Tibial nerve (tissue), 4 donors: Measurements from ENCODE around the gene DBH.

ENCODE experiments used
- CTCF ChIP-seq, 5 experiments: fragments of 200-600 bp in 3 of 5; fragments of 450-650 bp in 2 of 5; sonication (generic) in 3 of 5; IDR thresholded peaks; one replicate each; pipeline ENCODE4 v1.5.1; 2016 to 2019; ENCODE audit warnings: antibody characterized with exemption in 5 of 5, mild to moderate bottlenecking in 3 of 5, moderate library complexity in 2 of 5
- EP300 ChIP-seq, 2 donors: sonication (generic); formaldehyde crosslinking; IDR thresholded peaks; one replicate each; pipeline ENCODE4 v1.6.1; 2017; ENCODE audit warnings: antibody characterized with exemption in 2 of 2, mild to moderate bottlenecking in 1 of 2
- POLR2A ChIP-seq, 2 donors: fragments of 450-650 bp; IDR thresholded peaks; one replicate each; pipeline ENCODE4 v1.6.1; 2017; ENCODE audit warnings: antibody characterized with exemption in 2 of 2, mild to moderate bottlenecking in 2 of 2, moderate library complexity in 2 of 2

GRCh38 chr9:133676450-133676849 lies 40.3 kb downstream of the DBH start:
- TF ChIP-seq CTCF (IDR thresholded peaks at IDR 0.05), result no peak
- TF ChIP-seq EP300 (IDR thresholded peaks at IDR 0.05), result no peak
- TF ChIP-seq POLR2A (IDR thresholded peaks at IDR 0.05), result no peak
